T follicular helper cell (primary cell): Measurements from ENCODE around the gene DIPK2A.

Experiments used
- DNase-seq: peaks from one replicate; pipeline ENCODE4 v3.0.0-alpha.2; 2020; ENCODE audit warnings: low read depth
- total RNA-seq, 2 experiments: gene quantifications; one replicate each; lab custom pipeline; 2026; lab: John Stamatoyannopoulos, UW

Gene DIPK2A, protein sequence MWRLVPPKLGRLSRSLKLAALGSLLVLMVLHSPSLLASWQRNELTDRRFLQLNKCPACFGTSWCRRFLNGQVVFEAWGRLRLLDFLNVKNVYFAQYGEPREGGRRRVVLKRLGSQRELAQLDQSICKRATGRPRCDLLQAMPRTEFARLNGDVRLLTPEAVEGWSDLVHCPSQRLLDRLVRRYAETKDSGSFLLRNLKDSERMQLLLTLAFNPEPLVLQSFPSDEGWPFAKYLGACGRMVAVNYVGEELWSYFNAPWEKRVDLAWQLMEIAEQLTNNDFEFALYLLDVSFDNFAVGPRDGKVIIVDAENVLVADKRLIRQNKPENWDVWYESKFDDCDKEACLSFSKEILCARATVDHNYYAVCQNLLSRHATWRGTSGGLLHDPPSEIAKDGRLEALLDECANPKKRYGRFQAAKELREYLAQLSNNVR
- 12.9 to 32.3 reads per million in 2 experiments for total RNA-seq

GRCh38 chr3:143971359-143972154 is at the start of gene DIPK2A:
DIPK2A (plus strand) TSS chr3:143971823; CDS start chr3:143972333, 510 bp downstream.
- peak; percentile 89 for DNase-seq

DNA sequence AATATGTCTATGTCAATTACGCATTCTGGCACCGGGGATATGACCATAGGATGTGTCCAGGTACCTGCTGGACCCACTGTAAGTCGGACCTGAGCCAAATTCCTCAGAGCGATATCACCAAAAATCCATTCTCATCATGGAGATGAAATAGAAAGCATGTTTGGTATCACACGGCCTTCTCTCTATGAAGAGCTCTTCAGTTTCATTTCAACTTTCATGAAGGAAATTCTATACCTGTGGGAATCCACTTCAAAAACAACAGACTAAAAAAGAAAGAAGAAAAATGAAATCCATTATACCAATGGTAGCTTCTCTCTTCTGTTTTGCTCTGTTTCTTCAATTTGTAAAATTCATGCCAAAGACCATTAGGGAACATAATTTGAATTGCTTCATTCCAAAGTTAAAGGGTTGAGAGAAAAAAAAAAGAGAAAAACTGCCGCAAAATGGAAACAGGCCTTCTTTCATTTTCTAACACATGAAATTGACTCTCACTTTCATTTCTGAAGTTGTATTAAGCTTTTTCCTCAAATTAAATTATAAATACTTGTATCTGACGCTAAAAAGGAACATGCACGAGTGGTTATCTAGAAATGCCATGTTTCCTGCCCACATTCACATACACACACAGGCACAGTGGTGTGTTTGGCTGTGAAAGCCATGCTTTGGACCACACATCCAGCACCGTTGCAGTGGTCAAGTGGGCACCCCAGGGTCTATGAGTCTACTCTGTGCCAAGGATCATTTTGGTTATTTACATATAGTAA is 46.9 kb upstream of the DIPK2A start:
- no peak for DNase-seq

- no peak for DNase-seq
These were observed 43.6 kb upstream of the DIPK2A start for GRCh38 chr3:143928056-143928455.

DNA sequence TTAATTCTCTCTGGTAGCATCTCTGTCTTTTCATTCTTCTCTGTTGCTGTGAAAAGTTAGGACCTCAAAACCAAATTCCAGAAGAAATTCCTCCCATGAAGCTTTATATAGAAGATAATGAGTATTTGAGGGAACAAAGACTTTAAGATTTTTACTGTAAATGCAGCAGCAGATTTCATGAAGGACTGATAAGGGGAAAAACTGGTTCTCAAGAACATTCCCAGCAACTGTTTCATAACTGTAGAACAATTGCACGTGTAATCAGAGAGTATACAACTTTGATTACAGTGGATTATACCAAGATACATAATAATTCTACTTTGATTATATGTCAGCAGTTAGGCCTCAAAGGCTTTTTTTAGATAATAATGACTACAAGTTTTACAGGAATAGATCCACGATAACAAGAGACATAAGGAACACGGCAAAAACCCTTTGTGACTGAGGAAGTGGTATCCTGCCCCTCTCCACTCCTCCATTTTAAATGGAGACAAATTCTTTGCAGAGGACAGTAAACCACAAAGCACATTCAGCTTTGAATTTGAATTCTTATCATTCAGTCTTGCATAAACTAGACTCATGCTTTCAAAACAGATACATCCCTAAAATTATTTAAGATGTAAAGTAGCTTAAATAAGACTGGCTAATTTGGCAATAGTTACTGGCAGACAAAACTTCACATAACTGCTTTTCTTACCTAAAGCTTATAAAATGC is 42.9 kb upstream of the DIPK2A start:
- DNase-seq = no peak

DNA sequence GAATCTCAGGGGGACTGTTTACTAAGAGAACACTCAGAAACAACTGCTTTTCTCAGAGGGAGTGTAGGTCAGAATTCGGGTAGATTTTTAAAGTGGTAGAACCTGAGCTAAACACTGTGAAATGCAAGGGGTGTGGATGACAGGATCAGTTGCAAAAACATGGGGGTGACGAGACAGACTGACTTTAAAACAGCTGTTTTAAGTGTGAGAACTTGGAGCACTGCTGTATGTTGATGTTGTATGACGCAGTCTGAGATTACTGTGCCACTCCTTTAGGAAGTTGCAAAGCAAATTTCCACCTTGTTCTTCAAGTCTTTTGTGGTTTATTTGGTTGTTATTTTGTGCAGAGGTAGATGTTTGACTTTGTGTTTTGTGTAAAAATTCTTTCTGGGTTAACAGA is 36.8 kb upstream of the DIPK2A start:
- no peak for DNase-seq

- no peak for DNase-seq
These were observed 35.9 kb upstream of the DIPK2A start for GRCh38 chr3:143935678-143936077.

GRCh38 chr3:143950810-143951209 is 20.8 kb upstream of the DIPK2A start:
- no peak for DNase-seq

GRCh38 chr3:143951351-143951971 is 20.2 kb upstream of the DIPK2A start:
- no peak for DNase-seq

DNA sequence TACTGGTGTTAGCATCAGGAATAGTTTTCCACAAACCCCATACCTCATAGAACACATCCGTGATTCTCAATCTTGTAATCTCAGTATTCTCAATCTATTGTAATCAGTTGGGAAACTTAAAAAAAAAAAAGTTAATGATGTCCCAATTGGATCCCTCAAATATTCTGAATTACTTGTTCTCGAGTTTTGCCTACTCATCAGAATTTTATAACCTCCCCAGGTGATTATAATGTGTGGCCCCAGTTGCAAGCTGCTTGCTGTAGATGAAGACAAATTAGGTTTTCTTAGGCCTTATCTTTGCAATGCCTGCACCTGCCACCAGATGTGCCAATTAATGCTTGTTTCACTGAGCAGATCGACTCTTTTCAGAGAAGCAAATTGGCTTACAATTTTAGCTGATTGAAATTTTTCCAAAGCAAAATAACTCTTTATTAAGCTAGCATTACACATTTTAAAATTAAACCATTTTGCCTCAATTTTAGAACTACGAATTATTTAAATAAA is 19.0 kb upstream of the DIPK2A start:
- no peak for DNase-seq

DNA sequence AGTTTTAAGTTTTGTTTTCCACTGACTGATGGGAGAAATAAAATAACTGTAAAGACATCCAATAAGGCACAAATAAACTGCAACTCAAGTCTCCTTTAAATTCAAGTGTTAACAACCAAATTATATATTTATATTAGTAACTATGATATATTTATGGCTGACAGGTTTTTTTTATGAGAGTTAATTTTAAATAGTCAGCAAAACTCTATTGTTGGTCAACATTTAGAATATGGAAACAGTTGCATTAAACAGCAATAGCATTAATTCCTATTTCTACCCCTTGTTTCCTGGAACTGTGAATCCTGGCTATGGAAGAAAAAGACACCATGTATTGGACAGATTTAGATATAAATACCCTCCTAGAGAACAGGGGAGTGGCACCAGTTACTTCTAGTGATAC is 16.5 kb upstream of the DIPK2A start:
- DNase-seq = no peak

- no peak for DNase-seq
These were observed 14.8 kb upstream of the DIPK2A start for GRCh38 chr3:143956838-143957237.

DNA sequence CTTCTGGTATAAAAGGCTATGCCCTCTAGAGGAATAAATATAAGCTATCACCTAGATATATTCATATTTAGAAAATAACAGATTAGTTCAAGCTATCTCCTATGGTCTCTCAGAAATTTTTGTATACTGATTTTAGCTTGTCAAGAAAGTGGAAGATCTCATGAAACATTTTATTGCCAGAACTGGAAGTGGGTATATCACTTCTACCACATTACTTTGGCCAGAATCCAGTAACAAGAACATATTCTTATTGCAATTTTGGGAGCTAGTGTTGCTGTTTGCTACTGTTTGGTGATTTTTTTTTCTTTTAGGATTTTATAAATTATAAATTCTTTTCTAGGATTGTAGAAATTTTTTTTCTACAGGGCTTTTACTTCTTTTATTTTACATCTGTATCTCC is 14.2 kb upstream of the DIPK2A start:
- DNase-seq = no peak

GRCh38 chr3:143958966-143959365 is 12.7 kb upstream of the DIPK2A start:
- no peak for DNase-seq

GRCh38 chr3:143961342-143961741 is 10.3 kb upstream of the DIPK2A start:
- DNase-seq = no peak

- DNase-seq = no peak
These were observed 7.7 kb upstream of the DIPK2A start for GRCh38 chr3:143963946-143964345.

DNA sequence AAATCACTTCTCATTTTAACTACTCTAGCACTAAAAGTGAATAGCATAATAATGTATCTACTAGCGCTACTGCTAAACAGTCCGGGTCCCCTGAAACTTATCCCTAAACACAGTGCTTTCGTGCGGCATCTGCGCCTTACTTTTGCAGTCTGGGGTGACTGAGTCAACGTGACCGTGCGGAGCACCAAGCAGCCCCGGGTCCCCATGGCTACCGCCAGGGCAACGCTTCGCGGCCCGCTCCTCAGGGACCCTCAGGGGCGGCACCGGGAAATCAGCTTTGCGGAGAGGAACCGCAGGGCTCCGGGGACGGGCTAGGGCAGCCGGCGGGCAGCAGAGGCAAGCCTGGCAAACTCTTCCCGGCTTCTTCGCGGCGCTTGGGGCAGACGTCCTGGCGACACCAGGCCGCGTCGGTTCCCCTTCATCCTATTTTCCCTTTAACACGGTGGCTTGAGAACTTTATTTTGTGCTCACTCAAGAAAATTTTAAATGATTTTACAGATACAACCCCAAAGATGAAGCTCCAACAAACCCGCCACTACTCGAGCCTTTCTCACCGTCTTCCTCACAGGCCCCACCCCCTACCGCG is 757 bp upstream of the DIPK2A start:
- peak; percentile 29 for DNase-seq

DNA sequence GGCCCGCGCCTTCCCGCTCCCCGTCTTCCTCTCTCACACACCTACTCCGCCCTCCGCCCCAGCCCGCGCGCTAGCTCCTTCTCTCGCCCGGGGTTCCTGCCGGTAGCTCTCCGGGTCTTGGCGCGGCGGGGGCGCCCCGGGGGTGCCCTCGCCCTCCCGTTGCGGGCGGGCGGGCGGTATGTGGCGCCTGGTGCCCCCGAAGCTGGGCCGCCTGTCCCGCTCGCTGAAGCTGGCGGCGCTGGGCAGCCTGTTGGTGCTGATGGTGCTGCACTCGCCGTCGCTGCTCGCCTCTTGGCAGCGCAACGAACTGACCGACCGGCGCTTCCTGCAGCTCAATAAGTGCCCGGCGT is 507 bp downstream of the DIPK2A start:
- no peak for DNase-seq

DNA sequence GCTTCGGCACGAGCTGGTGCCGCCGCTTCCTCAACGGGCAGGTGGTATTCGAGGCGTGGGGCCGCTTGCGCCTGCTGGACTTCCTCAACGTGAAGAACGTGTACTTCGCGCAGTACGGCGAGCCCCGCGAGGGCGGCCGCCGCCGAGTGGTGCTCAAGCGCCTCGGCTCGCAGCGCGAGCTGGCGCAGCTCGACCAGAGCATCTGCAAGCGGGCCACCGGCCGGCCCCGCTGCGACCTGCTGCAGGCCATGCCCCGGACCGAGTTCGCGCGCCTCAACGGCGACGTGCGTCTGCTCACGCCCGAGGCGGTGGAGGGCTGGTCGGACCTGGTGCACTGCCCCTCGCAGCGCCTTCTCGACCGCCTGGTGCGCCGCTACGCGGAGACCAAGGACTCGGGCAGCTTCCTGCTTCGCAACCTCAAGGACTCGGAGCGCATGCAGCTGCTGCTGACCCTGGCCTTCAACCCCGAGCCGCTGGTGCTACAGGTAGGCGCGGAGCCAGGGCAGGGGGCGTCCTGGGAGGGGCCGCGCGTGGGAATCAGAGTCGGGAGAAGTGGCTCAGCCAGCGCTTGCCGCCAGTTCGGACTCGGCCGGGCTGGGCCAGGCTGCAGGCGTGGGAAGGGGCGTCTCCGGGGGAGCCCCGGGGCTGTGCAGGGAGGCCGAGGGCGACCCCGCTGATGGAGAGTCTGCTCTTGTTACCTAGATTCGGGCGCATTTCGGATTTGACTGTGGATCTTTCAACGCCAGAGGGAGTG is 1.1 kb downstream of the DIPK2A start:
- peak; percentile 58 for DNase-seq

GRCh38 chr3:143973259-143974021 is 1.8 kb downstream of the DIPK2A start:
- DNase-seq = no peak
